Measurements from ENCODE around the gene NKAIN2.

DNA sequence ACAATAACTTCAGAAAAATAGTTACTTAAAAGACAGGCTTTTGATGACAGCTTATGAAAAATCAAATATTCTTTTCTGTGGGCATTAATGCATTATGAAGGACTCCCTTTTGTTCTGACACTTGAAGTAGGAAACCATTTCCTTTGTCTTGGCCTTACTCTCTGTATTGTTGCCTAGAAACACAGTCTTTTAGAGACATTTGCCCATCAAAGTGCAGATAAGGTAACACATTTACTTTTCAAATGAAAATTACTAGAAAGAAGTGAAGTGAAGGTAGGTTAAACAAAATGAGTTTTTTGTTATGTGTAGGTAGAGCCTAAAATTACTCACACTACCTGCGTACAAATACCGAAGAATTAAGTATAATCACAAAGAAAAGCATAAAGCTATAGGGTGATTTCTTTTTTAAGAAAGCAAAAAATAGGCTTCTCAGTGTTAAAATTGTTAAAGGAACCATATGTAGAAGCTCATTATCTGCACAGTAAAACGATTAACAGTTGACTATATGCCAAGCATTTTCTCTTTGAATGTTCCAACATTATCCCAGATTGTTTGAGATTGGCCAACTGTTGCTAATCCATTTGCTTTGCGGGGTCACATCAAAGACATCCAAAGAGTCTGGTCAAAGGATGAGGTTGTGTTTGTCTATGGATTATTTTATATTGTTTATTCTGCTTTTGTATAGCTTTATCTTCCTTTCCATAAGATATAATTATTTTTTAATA, 616.6 kb downstream of the NKAIN2 start:
- TF ChIP-seq, protein P1, sequence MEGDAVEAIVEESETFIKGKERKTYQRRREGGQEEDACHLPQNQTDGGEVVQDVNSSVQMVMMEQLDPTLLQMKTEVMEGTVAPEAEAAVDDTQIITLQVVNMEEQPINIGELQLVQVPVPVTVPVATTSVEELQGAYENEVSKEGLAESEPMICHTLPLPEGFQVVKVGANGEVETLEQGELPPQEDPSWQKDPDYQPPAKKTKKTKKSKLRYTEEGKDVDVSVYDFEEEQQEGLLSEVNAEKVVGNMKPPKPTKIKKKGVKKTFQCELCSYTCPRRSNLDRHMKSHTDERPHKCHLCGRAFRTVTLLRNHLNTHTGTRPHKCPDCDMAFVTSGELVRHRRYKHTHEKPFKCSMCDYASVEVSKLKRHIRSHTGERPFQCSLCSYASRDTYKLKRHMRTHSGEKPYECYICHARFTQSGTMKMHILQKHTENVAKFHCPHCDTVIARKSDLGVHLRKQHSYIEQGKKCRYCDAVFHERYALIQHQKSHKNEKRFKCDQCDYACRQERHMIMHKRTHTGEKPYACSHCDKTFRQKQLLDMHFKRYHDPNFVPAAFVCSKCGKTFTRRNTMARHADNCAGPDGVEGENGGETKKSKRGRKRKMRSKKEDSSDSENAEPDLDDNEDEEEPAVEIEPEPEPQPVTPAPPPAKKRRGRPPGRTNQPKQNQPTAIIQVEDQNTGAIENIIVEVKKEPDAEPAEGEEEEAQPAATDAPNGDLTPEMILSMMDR (IDR thresholded peaks at IDR 0.05; ENCODE audit: insufficient read depth, low read length, poor library complexity, severe bottlenecking): no peak
- TF ChIP-seq EZH2phosphoT487 (conservative IDR thresholded peaks at IDR 0.05; ENCODE audit: low read length): no peak
